Activated T-helper 9 cell treated with anti-CD3 and anti-CD28 coated beads, Interleukin-2, amount 50 U/mL, for 16 hours (primary cell): ENCODE data around the gene HOXC4.
"Not testable (repeated sequence)": the region's sequence is repeated elsewhere in the genome, so short reads cannot be mapped to it uniquely, and the experiment has no call there.

ENCODE experiments used
- DNase-seq: peaks from one replicate; pipeline ENCODE4 v3.0.0-alpha.2; 2020; ENCODE audit warnings: low read depth

Gene HOXC4

GRCh38 chr12:54041097-54041690 lies 12.4 kb upstream of the HOXC4 start:
- DNase-seq = no peak

DNA sequence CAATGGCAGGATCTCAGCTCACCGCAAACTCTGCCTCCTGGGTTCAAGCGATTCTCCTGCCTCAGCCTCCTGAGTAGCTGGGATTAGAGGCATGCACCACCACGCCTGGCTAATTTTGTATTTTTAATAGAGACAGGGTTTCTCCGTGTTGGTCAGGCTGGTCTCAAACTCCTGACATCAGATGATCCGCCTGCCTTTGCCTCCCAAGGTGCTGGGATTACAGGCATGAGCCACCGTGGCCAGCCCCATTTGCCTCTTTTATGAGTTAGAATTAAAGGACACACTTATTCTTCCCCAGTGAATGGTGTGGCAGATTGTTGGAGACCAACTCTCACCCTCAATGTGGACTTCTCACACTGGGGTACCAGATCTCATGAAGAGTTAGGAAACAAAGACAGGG lies 11.6 kb upstream of the HOXC4 start:
- not testable (repeated sequence) for DNase-seq

DNA sequence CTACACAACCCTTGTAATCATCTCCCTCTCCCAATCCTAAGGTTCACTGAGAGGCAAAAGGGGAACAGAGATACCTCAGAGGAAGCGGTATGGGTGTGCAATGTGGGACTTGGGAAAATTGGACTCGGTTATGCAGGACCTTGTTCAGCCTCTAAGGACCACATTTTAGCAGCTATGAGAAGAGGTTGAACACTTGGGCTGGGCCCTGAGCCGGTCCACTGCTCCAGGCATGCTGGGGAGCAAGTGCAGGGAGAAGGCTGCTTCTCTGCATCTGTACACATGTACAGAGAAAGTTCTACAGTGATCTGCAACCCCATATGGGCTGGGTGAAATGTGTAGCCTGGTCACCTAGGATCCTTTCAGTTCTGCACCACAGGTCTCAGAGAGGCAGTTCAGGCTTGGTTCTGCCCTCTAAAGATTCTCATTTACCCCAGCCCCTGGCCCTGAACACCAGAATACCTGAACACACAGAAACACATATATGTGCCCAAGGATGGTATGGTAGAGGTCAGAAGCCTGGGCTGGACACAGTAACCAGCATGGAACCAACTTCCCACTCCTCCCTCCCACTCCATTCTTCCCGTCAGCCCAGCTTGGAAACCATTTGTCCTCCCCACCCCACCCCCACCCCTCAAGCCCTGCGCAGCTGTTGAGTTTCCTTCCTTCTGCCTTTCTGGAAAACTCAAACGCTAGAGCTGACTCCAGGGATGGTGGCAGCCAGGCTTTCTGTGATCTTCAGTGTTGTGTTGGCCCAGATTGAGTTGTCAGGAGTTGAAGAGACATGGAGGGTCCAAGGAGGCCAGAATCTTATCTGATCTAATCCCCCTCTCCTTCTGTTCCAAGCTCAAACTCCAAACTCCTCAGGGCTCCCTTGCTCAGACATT lies 10.4 kb upstream of the HOXC4 start:
- DNase-seq = no peak

DNA sequence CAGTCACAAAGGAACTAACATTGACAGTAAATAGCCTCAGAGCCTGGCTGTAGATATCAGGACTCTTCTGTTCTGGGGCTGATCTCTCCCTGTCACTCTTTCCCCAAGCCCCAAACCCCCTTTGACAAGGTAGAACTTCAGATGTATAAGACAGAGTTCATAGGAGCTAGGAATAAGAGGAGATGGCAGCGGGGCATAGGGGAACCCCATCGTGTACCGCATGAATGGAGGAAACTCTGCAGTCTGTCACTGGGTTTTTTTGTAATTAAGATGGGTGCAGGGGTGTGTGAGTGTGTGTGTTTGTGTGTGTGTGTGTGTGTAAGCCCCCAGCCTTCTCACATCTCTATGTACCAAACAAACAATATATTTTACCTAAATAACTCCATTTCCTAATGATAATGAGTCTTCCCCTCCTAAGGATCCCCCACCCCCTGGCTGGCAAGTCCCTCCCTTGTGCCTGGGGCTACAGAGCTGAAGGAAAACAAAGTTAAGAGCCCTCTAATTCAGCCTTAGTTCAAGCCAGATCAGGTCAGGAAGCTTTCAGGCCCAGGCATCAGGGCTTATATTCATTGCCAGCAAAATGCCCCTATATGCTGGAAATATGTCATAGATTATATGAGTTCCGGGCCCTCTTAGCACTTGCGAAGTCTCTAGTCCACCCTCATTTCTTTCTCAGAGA lies 9.1 kb upstream of the HOXC4 start:
- DNase-seq = no peak

DNA sequence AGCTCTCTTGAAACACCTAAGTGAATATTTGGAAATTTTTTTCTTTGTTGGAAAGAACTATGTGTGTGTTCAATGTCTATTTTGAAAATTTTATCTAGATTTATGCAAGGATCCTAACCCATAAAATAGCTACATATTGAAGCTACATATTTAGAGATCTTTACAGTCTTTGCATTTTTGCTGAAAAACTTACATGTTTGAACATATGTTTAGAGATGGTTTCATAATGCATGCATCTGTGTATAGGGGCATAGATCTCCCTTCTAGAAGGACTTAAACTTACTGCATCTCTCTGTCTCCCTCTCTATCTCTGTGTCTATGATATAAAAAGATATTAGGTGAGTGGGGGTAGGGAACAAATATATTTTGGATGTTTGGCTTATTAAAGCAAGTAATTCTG lies 8.2 kb upstream of the HOXC4 start:
- no peak for DNase-seq

DNA sequence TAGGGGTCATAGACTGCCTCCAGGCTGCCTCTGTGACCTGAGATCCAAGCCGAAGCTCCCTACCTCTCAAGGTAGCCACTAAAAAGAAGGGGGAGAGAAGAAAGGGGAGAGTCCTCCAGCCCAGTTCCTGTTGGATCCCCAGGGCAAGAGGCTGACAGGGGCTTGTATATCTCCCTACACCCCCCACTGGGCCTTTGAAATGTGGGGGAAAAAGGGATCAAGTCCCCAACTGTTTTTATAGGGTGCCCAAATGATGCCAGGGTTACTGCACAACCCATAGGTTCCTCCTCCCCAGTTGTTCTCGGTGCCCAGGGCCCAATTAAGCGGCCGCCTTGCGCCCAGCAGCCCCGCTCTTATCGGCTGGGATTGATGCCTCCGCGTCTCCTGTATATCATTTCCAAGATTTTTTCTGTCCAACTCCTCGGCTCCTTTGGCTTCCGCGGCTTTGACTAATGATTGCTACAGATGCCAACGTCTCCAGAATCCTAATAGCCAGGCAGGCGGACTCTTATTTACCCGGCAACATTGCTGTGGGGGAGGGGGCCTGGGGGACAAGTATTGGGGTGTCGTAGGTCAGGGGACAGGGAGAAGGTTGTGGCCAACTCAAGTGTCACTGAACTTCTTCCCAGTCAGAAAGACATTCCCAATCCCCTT lies 7.6 kb upstream of the HOXC4 start:
- no peak for DNase-seq

- no peak for DNase-seq
Observed at GRCh38 chr12:54046809-54047159, 6.9 kb upstream of the HOXC4 start.

- no peak for DNase-seq
Observed at GRCh38 chr12:54047160-54047963, 6.3 kb upstream of the HOXC4 start.

DNA sequence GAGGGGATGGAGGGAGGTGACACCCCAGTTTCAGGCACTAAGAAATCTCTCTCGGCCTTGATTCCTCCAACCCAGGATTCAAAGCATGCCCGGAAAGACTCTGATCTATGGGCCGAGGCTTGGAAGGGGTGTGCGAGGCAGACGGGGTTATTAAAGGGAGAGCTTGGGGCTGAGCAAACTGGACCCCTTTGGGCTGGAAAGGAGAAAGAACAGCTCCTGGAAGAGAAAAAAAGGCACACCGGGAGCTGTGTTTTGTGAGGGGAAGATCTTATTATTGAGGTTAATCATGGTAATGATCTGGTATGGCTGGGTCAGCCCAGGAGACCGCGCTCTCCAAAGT lies 5.7 kb upstream of the HOXC4 start:
- no peak for DNase-seq

DNA sequence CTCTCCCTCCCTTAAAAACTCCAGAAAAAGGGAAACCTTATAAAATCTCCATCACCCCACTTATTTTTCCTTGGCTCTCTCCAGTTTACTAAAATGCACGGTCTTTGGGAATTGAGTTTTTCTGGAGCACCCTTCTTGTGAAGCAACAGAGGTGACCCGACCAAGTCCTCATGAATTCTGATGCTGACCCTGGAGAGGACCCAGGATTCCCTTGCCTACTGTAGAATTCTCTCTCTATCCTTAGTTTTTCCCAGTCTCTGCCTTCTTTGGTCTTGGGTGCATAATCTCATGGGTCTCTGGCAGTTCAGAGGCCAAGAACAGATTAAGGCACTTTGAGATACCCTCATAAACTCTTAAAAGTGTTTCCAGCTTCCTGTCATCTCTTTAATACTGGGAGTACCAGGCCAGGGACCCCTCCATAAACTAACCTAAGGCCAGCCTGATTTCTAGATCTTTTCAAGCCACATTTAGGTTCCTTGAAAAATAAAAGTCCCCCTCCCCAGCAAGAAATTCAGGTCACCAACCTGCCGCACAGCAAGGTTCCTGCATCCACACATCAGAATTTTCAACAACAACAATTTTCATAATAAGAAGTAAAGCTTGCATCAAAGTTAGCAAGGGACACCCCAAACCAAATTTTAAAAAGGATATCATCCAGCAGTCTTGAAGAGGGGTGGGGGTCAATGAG lies 5.1 kb upstream of the HOXC4 start:
- DNase-seq = no peak

GRCh38 chr12:54049108-54049507 lies 4.5 kb upstream of the HOXC4 start:
- no peak for DNase-seq

DNA sequence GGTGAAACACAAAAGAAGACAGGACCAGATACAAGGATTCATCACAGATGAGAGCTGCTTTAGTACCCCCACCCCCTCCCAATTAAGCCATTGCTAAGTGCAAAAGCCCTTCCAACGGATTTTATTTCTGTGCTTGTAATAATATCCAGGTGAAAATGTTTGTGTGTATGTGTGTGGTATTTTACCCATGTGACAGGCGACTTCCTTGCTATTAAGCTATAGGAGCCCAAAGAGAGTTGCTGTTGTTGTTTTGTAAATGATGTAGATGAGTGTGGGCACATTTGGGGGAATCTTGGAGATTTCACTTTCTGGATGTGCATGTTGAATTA lies 3.2 kb upstream of the HOXC4 start:
- DNase-seq = no peak

- no peak for DNase-seq
Observed at GRCh38 chr12:54051026-54051842, 2.4 kb upstream of the HOXC4 start.

GRCh38 chr12:54051874-54052437 lies 1.7 kb upstream of the HOXC4 start:
- DNase-seq = no peak

GRCh38 chr12:54052438-54053002 lies 1.1 kb upstream of the HOXC4 start:
- no peak for DNase-seq

GRCh38 chr12:54053003-54053750 lies 458 bp upstream of the HOXC4 start:
- DNase-seq = no peak

DNA sequence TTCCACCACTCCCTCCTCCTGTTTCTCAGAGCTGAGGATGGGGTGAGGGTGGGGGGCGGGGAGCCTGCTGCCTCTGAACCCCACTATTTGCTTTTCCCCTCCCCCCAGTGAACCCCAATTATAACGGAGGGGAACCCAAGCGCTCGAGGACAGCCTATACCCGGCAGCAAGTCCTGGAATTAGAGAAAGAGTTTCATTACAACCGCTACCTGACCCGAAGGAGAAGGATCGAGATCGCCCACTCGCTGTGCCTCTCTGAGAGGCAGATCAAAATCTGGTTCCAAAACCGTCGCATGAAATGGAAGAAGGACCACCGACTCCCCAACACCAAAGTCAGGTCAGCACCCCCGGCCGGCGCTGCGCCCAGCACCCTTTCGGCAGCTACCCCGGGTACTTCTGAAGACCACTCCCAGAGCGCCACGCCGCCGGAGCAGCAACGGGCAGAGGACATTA lies 1.1 kb downstream of the HOXC4 start:
- DNase-seq = no peak

GRCh38 chr12:54055552-54055951 lies 1.9 kb downstream of the HOXC4 start:
- DNase-seq = no peak

GRCh38 chr12:54056110-54056509 lies 2.5 kb downstream of the HOXC4 start:
- DNase-seq = no peak
